GM18870 (cell line): ENCODE measurements around the gene STAP2.
"Not testable (repeated sequence)": the region's sequence is repeated elsewhere in the genome, so short reads cannot be mapped to it uniquely, and the experiment has no call there.

Experiments used
- ATAC-seq: cut with Tn5 transposase; IDR thresholded peaks from one replicate; pipeline ENCODE4 v1.9.1; 2021; ENCODE audit warnings: moderate library complexity; ENCODE audit not compliant: unreplicated experiment

STAP2 gene

GRCh38 chr19:4358709-4359626 is 20.3 kb upstream of the STAP2 start:
- no peak for ATAC-seq

GRCh38 chr19:4357921-4358326 is 19.3 kb upstream of the STAP2 start:
- ATAC-seq = no peak

- ATAC-seq = no peak
Measured at GRCh38 chr19:4357095-4357797, 18.6 kb upstream of the STAP2 start.

- ATAC-seq = no peak
Measured at GRCh38 chr19:4354897-4355296, 16.3 kb upstream of the STAP2 start.

GRCh38 chr19:4354282-4354681 is 15.7 kb upstream of the STAP2 start:
- ATAC-seq = no peak

- ATAC-seq = no peak
Measured at GRCh38 chr19:4352701-4353121, 14.1 kb upstream of the STAP2 start.

GRCh38 chr19:4350726-4351125 is 12.1 kb upstream of the STAP2 start:
- no peak for ATAC-seq

- ATAC-seq = no peak
Measured at GRCh38 chr19:4350111-4350510, 11.5 kb upstream of the STAP2 start.

- ATAC-seq = not testable (repeated sequence)
Measured at GRCh38 chr19:4349225-4349624, 10.6 kb upstream of the STAP2 start.

- no peak for ATAC-seq
Measured at GRCh38 chr19:4347521-4347920, 8.9 kb upstream of the STAP2 start.

- no peak for ATAC-seq
Measured at GRCh38 chr19:4346020-4346383, 7.4 kb upstream of the STAP2 start.

GRCh38 chr19:4345342-4346019 is 6.9 kb upstream of the STAP2 start:
- ATAC-seq = no peak

- ATAC-seq = no peak
Measured at GRCh38 chr19:4343370-4344307, 5.0 kb upstream of the STAP2 start, which contains the start of gene MPND. TSS of gene MPND (plus strand) at chr19:4343562. CDS start at chr19:4343594, 32 bp downstream.

- ATAC-seq = peak; percentile 89
Measured at GRCh38 chr19:4342615-4343369, 4.2 kb upstream of the STAP2 start.

GRCh38 chr19:4342314-4342614 is 3.6 kb upstream of the STAP2 start:
- no peak for ATAC-seq

GRCh38 chr19:4337906-4338440 is 654 bp downstream of the STAP2 start:
- ATAC-seq = no peak

GRCh38 chr19:4334929-4335570 is 3.6 kb downstream of the STAP2 start:
- no peak for ATAC-seq

- no peak for ATAC-seq
Measured at GRCh38 chr19:4329858-4330257, 8.8 kb downstream of the STAP2 start.
